ENCODE data around the gene WDFY2.

Gene WDFY2

GRCh38 chr13:51769455-51770127 lies 185.3 kb downstream of the WDFY2 start:
- TF ChIP-seq, protein P1, sequence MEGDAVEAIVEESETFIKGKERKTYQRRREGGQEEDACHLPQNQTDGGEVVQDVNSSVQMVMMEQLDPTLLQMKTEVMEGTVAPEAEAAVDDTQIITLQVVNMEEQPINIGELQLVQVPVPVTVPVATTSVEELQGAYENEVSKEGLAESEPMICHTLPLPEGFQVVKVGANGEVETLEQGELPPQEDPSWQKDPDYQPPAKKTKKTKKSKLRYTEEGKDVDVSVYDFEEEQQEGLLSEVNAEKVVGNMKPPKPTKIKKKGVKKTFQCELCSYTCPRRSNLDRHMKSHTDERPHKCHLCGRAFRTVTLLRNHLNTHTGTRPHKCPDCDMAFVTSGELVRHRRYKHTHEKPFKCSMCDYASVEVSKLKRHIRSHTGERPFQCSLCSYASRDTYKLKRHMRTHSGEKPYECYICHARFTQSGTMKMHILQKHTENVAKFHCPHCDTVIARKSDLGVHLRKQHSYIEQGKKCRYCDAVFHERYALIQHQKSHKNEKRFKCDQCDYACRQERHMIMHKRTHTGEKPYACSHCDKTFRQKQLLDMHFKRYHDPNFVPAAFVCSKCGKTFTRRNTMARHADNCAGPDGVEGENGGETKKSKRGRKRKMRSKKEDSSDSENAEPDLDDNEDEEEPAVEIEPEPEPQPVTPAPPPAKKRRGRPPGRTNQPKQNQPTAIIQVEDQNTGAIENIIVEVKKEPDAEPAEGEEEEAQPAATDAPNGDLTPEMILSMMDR (IDR thresholded peaks at IDR 0.05; ENCODE audit: borderline replicate concordance, insufficient read depth, low read depth, low read length): no peak
- no peak overlapping the region for H3K4me3 ChIP-seq (ENCODE audit: low read depth, low read length)

GRCh38 chr13:51770160-51770559 lies 185.9 kb downstream of the WDFY2 start:
- TF ChIP-seq, protein P1 (IDR thresholded peaks at IDR 0.05; ENCODE audit: borderline replicate concordance, insufficient read depth, low read depth, low read length): no peak

GRCh38 chr13:51770681-51771417 lies 186.6 kb downstream of the WDFY2 start:
- H3K4me3 ChIP-seq (ENCODE audit: low read depth, low read length): no peak overlapping the region
- TF ChIP-seq, protein P1 (IDR thresholded peaks at IDR 0.05; ENCODE audit: borderline replicate concordance, insufficient read depth, low read depth, low read length): no peak

More at GRCh38 chr13:51770160-51770559, 185.9 kb downstream of the WDFY2 start:
- no peak overlapping the region for H3K4me3 ChIP-seq (ENCODE audit: low read depth, low read length)

DNA sequence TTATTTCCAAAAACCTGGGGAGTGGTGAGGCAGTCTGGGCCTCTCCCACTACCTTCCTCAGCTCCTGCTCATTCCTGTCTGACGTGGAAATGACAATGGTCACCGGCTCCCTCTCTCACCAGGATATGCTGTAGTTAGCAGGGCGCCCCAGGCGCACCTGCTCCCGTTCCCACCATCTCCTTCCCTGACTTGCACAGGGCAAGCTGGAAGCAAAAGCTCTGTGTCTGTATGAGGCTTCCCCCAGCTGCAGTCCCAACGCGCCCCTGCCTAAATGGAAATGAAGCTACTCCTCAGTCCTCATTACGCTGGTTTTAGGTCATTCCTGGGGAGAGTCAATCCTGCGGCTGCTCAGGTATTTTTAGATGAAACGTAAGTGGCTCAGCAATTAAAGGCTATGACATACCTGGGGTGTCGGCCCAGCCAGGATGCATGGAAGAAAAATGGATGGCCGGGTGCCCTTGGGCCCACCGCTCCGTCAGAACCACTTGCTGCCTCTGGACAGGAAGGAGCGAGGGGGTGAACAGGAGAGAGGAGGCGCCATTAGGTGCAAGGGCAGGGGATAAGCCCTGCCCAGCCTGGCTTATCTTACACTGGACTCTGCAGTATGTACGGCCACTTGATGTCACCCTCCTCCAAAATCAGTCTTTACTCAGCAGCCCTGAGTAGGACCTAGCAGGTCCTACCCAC lies 187.3 kb downstream of the WDFY2 start:
- TF ChIP-seq, protein P1 (IDR thresholded peaks at IDR 0.05; ENCODE audit: borderline replicate concordance, insufficient read depth, low read depth, low read length): no peak
- no peak overlapping the region for H3K4me3 ChIP-seq (ENCODE audit: low read depth, low read length)

DNA sequence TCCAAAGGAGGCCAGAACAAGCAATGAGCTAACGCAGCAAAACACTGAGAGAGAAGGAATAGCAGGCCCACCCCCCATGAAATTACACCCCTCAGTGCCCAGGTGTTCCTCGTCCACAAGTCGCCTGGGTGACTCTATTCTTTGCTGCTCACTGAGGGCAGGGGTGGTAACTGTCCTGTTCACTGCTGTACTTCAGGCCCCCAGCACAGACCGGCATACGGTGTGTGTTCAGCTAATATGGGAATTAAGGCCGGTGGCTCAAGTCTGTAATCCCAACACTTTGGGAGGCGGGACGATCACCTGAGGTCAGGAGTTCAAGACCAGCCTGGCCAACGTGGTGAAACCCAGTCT lies 187.8 kb downstream of the WDFY2 start:
- TF ChIP-seq, protein P1 (IDR thresholded peaks at IDR 0.05; ENCODE audit: borderline replicate concordance, insufficient read depth, low read depth, low read length): no peak
- H3K4me3 ChIP-seq (ENCODE audit: low read depth, low read length): no peak overlapping the region

DNA sequence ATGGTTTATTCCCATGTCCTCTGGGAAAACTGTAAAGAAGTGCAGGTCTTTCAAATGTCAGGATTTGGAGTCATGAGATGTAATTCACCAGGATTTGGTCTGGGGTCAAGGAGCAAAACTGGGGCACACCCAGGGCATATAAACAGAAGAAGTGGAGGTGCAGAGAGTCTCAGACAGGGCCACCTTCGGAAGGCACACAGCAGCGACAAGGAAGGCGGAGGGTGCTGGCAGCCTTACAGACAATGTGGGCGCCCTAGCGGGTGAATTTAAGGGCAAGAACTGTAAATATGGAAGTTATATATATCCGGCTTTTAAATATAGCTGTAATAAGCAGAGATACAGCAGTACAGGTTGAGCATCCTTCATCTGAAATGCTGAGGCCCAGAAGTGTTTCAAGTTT lies 188.5 kb downstream of the WDFY2 start:
- TF ChIP-seq, protein P1 (IDR thresholded peaks at IDR 0.05; ENCODE audit: borderline replicate concordance, insufficient read depth, low read depth, low read length): no peak
- no peak overlapping the region for H3K4me3 ChIP-seq (ENCODE audit: low read depth, low read length)

Data from GM12875 (cell line).